Neural progenitor cell (in vitro differentiated cells): Measurements from ENCODE around the gene MEGF6.

Experiments used
- EZH2 ChIP-seq: fragments of 200-600 bp; sonication (generic); IDR thresholded peaks from 2 replicates; pipeline ENCODE4 v1.6.1; 2017; ENCODE audit warnings: antibody characterized with exemption, mild to moderate bottlenecking, moderate library complexity
- EZH2phosphoT487 ChIP-seq: fragments of 200-600 bp; sonication (generic); IDR thresholded peaks from 2 replicates; pipeline ENCODE4 v1.6.1; 2017; ENCODE audit warnings: antibody characterized with exemption
- TF ChIP-seq, protein P1 (sequence below): fragments of 200-600 bp; sonication (generic); IDR thresholded peaks from 2 replicates; pipeline ENCODE4 v1.5.1; 2017; ENCODE audit warnings: antibody characterized with exemption, mild to moderate bottlenecking

DNA sequence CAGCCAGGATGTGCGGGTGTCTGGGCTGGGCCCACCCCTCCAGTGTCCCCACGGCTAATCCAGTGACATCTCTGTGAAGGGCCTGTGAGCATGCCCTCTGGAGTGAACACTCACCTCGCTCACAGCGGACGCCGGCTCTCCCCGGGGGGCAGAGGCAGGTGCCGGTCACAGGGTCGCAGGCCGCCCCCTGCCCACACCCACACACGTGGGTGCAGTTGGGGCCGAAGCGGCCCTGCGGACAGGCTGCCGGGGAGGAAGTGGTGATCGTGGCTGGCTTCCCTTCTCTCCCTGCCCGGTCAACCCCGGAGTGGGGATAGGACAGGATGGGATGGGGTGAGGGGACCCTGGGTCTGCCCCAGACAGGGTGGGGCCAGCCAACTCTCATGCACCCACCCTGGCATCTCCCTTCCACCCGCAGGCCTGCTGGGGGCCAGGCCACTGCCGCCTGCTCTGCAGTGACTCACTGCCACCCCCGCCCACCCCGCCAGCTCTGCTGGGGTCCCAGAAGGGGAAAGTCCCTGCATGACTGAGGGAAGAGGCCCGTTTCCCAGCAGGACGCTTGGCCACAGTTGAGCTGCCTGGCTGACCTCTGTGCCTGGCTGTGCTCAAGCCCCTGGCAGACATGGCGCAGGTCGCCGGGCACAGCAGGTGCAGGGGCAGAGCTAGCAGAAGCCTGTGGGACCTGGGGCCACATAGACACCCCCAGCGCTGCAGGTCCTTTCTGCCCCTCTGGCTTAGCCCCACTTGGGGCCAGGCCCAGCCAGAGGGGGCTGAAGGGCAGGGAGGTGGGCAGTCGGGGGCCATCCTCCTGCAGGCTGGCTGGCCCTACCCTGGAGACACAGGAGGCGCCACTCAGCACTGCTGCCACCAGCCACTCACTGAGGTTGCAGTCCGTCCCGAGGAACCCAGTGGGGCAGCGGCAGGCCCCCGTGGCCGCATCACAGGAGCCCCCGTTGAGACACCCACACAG, 115.2 kb downstream of the MEGF6 start:
- TF ChIP-seq, protein P1, sequence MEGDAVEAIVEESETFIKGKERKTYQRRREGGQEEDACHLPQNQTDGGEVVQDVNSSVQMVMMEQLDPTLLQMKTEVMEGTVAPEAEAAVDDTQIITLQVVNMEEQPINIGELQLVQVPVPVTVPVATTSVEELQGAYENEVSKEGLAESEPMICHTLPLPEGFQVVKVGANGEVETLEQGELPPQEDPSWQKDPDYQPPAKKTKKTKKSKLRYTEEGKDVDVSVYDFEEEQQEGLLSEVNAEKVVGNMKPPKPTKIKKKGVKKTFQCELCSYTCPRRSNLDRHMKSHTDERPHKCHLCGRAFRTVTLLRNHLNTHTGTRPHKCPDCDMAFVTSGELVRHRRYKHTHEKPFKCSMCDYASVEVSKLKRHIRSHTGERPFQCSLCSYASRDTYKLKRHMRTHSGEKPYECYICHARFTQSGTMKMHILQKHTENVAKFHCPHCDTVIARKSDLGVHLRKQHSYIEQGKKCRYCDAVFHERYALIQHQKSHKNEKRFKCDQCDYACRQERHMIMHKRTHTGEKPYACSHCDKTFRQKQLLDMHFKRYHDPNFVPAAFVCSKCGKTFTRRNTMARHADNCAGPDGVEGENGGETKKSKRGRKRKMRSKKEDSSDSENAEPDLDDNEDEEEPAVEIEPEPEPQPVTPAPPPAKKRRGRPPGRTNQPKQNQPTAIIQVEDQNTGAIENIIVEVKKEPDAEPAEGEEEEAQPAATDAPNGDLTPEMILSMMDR, result no peak
- no peak for TF ChIP-seq EZH2
- no peak for TF ChIP-seq EZH2phosphoT487
